Activated T-cell treated with anti-CD3 and anti-CD28 coated beads, Interleukin-2, amount 50 U/mL, for 24 hours (primary cell): ENCODE data around the gene DPPA2.
"Not testable (repeated sequence)": the region's sequence is repeated elsewhere in the genome, so short reads cannot be mapped to it uniquely, and the experiment has no call there.

Experiments
- DNase-seq: peaks from one replicate; pipeline ENCODE4 v3.0.0-alpha.2; 2020
- H3K27ac Mint-ChIP-seq: 2 replicates; pipeline ENCODE4 v1.8.0; 2020; ENCODE audit warnings: mild to moderate bottlenecking, mixed read lengths
- H3K27me3 Mint-ChIP-seq: 2 replicates; pipeline ENCODE4 v1.8.0; 2020; ENCODE audit warnings: mixed read lengths
- H3K36me3 Mint-ChIP-seq: 2 replicates; pipeline ENCODE4 v1.8.0; 2020; ENCODE audit warnings: low read depth, mixed read lengths
- H3K4me1 Mint-ChIP-seq: 2 replicates; pipeline ENCODE4 v1.8.0; 2020; ENCODE audit warnings: low read depth, mixed read lengths
- H3K4me3 Mint-ChIP-seq: 2 replicates; pipeline ENCODE4 v1.8.0; 2020; ENCODE audit warnings: mild to moderate bottlenecking, moderate library complexity, mixed read lengths
- H3K9me3 Mint-ChIP-seq: 2 replicates; pipeline ENCODE4 v1.8.0; 2020; ENCODE audit warnings: mixed read lengths

Gene DPPA2

GRCh38 chr3:109316162-109316730 is at the start of gene DPPA2:
DPPA2 (minus strand) TSS chr3:109316517; CDS start chr3:109314542, 1,975 bp downstream.
- Mint-ChIP-seq H3K4me1 (no peaks in the 10 kb centered on the region), H3K36me3 (no peaks in the 10 kb centered on the region), H3K9me3 (no peaks in the 10 kb centered on the region), H3K27me3 (no peaks in the 10 kb centered on the region), H3K4me3 (no peak within 1 kb of the TSS), H3K27ac (no peak within 1 kb of the TSS)
- no peak for DNase-seq

GRCh38 chr3:109364088-109364487 is 47.8 kb upstream of the DPPA2 start:
- Mint-ChIP-seq H3K27ac (no peak overlapping the region), H3K9me3 (no peaks in the 10 kb centered on the region), H3K27me3 (no peaks in the 10 kb centered on the region), H3K4me3 (no peak overlapping the region), H3K36me3 (no peaks in the 10 kb centered on the region), H3K4me1 (no peaks in the 10 kb centered on the region)
- no peak for DNase-seq

DNA sequence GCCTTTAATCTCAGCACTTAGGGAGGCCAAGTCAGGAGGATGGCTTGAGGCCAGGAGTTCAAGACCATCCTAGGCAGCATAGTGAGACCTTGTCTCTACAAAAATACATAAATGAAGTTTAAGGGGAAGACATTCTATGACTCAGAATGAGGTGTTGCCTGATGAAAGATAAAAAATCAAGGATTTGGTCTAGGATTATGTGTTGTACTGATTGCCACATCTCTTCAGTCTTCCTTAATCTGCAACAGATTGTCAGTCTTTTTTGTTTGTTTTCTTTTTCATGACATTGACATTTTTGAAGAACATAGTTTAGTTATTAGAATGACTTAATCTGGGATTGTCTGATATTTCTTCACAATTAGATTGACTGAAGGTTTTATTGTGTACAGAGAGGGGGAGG is 47.3 kb upstream of the DPPA2 start:
- Mint-ChIP-seq H3K9me3 (no peaks in the 10 kb centered on the region), H3K4me3 (no peak overlapping the region), H3K27me3 (no peaks in the 10 kb centered on the region), H3K27ac (no peak overlapping the region), H3K36me3 (no peaks in the 10 kb centered on the region), H3K4me1 (no peaks in the 10 kb centered on the region)
- no peak for DNase-seq

DNA sequence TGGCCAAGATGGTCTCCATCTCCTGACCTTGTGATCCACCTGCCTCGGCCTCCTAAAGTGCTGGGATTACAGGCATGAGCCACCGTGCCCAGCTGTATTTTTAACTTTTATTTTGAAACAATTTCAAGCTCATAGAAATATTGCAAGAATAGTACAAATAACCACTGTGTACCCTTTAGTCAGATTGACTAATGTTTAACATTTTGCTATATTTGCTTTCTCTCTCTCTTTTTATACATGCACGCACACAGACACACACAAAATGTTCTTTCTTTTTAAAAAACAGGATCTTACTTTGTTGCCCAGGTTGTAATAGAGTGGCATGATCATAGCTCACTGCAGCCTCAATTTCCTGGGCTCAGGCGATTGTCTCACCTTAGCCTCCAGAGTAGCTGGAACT is 46.5 kb upstream of the DPPA2 start:
- Mint-ChIP-seq H3K27me3 (no peaks in the 10 kb centered on the region), H3K36me3 (no peaks in the 10 kb centered on the region), H3K4me3 (no peak overlapping the region), H3K9me3 (no peaks in the 10 kb centered on the region), H3K27ac (no peak overlapping the region), H3K4me1 (no peaks in the 10 kb centered on the region)
- DNase-seq = no peak

- not testable (repeated sequence) for H3K27me3 Mint-ChIP-seq, H3K27ac Mint-ChIP-seq, H3K4me1 Mint-ChIP-seq, H3K36me3 Mint-ChIP-seq, H3K4me3 Mint-ChIP-seq, H3K9me3 Mint-ChIP-seq, DNase-seq
These were observed 42.5 kb upstream of the DPPA2 start for GRCh38 chr3:109358809-109359208.

- Mint-ChIP-seq H3K27ac (no peak overlapping the region), H3K4me1 (no peaks in the 10 kb centered on the region), H3K9me3 (no peaks in the 10 kb centered on the region), H3K4me3 (no peak overlapping the region), H3K27me3 (peaks cover 10% of the 10 kb centered on the region), H3K36me3 (no peaks in the 10 kb centered on the region)
- DNase-seq = no peak
These were observed 40.3 kb upstream of the DPPA2 start for GRCh38 chr3:109356442-109357155.

DNA sequence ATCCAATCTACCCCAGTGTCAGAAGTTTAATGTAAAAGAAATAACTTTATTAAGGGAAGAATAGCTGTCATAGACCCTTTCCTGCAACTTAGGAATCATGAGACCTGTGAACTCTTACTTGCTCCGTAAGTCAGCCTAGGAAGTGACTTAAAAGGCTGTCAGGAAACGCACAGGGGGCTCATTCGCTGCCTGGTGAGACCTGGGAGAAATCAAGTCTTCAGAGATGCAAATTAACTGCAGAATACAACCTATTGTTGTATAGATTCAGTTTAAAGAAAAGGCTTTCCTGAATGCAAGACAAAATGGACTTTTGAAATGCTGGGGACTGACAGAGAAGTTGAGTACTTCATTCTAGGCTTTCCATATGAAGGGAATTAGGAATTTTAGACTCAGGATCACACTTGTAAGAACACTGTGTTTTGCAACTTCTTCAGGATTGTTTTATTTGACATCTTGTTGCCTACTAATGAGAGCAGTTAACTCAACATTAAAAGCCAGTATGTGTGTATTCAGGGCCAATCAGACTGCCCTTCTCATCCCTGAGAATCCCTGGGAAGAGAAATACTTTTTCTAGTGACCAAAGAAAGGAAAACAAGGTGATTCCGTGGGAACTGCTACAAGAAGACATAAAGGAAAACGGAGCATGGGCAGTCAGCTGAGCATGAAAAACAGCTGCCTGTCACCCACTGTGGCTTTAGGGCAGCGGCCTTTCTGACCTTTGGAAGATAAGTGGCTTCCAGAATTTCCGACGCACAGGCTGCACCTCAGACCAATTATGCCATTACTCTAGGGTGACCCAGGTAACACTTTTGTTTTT is 39.5 kb upstream of the DPPA2 start:
- Mint-ChIP-seq H3K27ac (no peak overlapping the region), H3K4me3 (no peak overlapping the region), H3K36me3 (no peaks in the 10 kb centered on the region), H3K9me3 (no peaks in the 10 kb centered on the region), H3K4me1 (no peaks in the 10 kb centered on the region), H3K27me3 (peaks cover 10% of the 10 kb centered on the region)
- no peak for DNase-seq

- Mint-ChIP-seq H3K36me3 (no peaks in the 10 kb centered on the region), H3K4me3 (no peak overlapping the region), H3K9me3 (no peaks in the 10 kb centered on the region)
These were observed 36.7 kb upstream of the DPPA2 start for GRCh38 chr3:109353057-109353456.

DNA sequence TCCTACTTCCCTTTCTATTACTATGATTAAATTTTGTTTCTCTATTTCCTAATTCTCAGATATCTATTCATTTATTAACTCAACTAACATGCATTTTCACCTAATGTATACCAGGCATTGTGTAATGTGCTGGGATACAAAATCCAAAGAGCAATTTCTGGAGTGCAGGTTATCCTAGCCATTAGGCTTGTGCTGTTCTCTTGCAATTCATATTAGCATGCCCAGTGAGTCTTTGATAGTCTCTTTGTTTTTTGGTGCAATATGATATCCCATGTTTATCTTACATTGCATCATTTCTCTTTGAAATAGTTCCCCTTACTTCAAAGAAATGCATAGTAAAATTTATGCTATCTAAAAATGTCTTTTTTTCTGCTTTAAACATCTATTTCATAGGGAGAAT is 34.9 kb upstream of the DPPA2 start:
- Mint-ChIP-seq H3K27ac (no peak overlapping the region), H3K4me1 (no peaks in the 10 kb centered on the region), H3K27me3 (peaks cover 10% of the 10 kb centered on the region), H3K9me3 (no peaks in the 10 kb centered on the region), H3K4me3 (no peak overlapping the region), H3K36me3 (no peaks in the 10 kb centered on the region)
- DNase-seq = no peak

More at GRCh38 chr3:109353057-109353456, 36.7 kb upstream of the DPPA2 start:
- DNase-seq = no peak
- peaks cover 10% of the 10 kb centered on the region for H3K27me3 Mint-ChIP-seq
- H3K27ac Mint-ChIP-seq = no peak overlapping the region
- H3K4me1 Mint-ChIP-seq = no peaks in the 10 kb centered on the region

DNA sequence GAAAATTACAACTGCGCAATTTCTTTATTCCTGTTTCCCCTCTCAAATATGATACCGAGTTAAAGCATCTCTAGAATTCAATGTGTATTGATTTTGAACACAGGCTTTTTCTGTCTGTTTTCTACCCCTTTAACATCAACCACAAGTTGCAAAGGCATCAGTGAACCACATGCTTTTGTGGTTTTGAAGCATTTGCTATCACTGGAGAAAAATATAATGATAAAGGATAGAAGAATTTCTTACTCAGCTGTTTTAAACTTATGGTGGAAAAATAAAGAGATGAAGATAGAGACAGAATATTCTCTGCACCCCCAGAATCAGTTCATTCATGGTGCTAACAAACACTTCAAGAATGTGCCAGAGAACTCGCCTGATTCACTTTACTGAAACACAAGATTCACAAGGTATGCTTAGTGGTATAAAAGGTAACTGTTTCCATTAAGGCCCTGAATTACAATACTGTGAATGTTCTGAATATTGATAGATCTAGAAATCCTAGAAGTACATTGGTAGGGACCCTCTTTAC is 30.5 kb upstream of the DPPA2 start:
- H3K27ac Mint-ChIP-seq = no peak overlapping the region
- no peaks in the 10 kb centered on the region for H3K27me3 Mint-ChIP-seq
- H3K36me3 Mint-ChIP-seq = no peaks in the 10 kb centered on the region
- no peaks in the 10 kb centered on the region for H3K4me1 Mint-ChIP-seq
- no peak for DNase-seq
- H3K4me3 Mint-ChIP-seq = no peak overlapping the region
- no peaks in the 10 kb centered on the region for H3K9me3 Mint-ChIP-seq

DNA sequence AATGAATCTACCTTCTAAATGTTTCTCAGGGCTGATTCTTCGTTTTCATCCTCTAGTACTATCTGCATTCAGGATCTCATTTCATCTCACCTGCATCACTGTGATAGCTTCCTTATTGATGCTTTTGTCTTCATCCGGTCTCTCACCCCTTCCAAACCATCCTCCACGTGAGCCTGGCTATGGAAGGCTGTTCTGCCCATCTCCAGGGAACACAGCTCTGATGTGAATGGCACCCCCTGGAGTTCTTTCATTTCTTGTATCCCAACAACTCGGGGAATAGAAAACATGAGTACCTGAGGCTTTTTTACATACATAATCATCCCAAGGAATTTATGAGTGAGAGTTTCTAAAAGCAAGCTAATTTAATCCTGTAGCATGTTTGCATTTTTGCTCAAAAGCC is 29.8 kb upstream of the DPPA2 start:
- Mint-ChIP-seq H3K27me3 (no peaks in the 10 kb centered on the region), H3K4me3 (no peak overlapping the region), H3K9me3 (no peaks in the 10 kb centered on the region), H3K36me3 (no peaks in the 10 kb centered on the region), H3K27ac (no peak overlapping the region), H3K4me1 (no peaks in the 10 kb centered on the region)
- no peak for DNase-seq

- Mint-ChIP-seq H3K27ac (no peak overlapping the region), H3K4me1 (peaks cover 13% of the 10 kb centered on the region), H3K4me3 (no peak overlapping the region), H3K9me3 (no peaks in the 10 kb centered on the region), H3K36me3 (no peaks in the 10 kb centered on the region), H3K27me3 (peaks cover 36% of the 10 kb centered on the region)
- DNase-seq = no peak
These were observed 23.7 kb upstream of the DPPA2 start for GRCh38 chr3:109339714-109340648.

GRCh38 chr3:109339197-109339596 is 22.9 kb upstream of the DPPA2 start:
- no peak for DNase-seq
- Mint-ChIP-seq H3K9me3 (no peaks in the 10 kb centered on the region), H3K27ac (no peak overlapping the region), H3K36me3 (no peaks in the 10 kb centered on the region), H3K4me3 (no peak overlapping the region), H3K27me3 (peaks cover 41% of the 10 kb centered on the region), H3K4me1 (peaks cover 13% of the 10 kb centered on the region)

DNA sequence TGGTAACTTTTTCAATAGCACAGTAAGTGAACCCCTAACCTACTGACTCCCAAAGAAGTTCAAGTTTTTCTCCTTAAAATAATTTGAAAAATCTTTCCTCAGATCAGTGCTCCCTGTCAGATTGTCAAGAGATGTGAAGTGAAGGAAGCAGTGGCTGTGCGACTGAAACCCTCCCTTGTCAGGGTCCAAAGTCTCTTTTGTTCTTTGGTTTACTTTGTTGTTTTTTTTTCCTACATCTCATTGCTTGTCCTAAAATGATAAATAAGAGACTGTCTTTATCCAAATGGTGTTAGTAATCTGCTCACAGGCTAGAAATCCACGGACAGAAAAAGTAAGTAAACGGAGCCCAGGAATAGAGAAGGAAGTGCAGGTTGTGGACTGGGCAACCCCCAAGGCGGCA is 22.0 kb upstream of the DPPA2 start:
- no peak overlapping the region for H3K4me3 Mint-ChIP-seq
- no peak overlapping the region for H3K27ac Mint-ChIP-seq
- no peaks in the 10 kb centered on the region for H3K36me3 Mint-ChIP-seq
- no peaks in the 10 kb centered on the region for H3K9me3 Mint-ChIP-seq
- no peak for DNase-seq
- H3K4me1 Mint-ChIP-seq = peaks cover 13% of the 10 kb centered on the region
- H3K27me3 Mint-ChIP-seq = peaks cover 41% of the 10 kb centered on the region
